ENCODE measurements around the gene ANKDD1B. TPM values are rescaled to one million over a fixed set of nuclear protein-coding genes. Genes with fewer than 3 reads are reported as not detected.

The ANKDD1B gene
- polyA plus RNA-seq, 3 donors = 0.32 TPM; not detected in 2

GRCh38 chr5:75664979-75665378, 53.7 kb downstream of the ANKDD1B start:
- no peak overlapping the region for H3K4me3 Mint-ChIP-seq
- no peak for DNase-seq
- H3K9me3 Mint-ChIP-seq = peaks cover 0 to 3% (median 0%) of the 10 kb centered on the region in 7 donors
- H3K4me3 ChIP-seq (replicated peaks in 1 of 3; ENCODE audit: low read depth in 2 of 3, low read length in 3 of 3) = no peak overlapping the region
- no peaks in the 10 kb centered on the region for H4K20me1 ChIP-seq (ENCODE audit: insufficient read depth, low read length)
- no peak overlapping the region for H3K27ac ChIP-seq (ENCODE audit: low read depth in 1 of 2, low read length in 2 of 2)
- no peak overlapping the region for H2AFZ ChIP-seq (ENCODE audit: insufficient read depth, low read depth, low read length, poor library complexity, severe bottlenecking)
- H3K27me3 ChIP-seq (ENCODE audit: control insufficient read depth in 2 of 2, insufficient read depth in 2 of 2, low read length in 2 of 2) = no peaks in the 10 kb centered on the region
- H3K4me2 ChIP-seq (replicated peaks; ENCODE audit: extremely low read depth, low read length, poor library complexity, severe bottlenecking) = no peak overlapping the region
- H3K36me3 Mint-ChIP-seq = no peaks in the 10 kb centered on the region
- TF ChIP-seq CTCF (IDR thresholded peaks at IDR 0.05) = no peak
- WGBS (ENCODE audit: insufficient coverage) = no CpG with 5 or more reads among the region's 2 CpGs
- H3K79me2 ChIP-seq (ENCODE audit: insufficient read depth, low read length) = no peaks in the 10 kb centered on the region
- H3K4me1 ChIP-seq (ENCODE audit: control insufficient read depth in 1 of 2, insufficient read depth in 2 of 2, low read length in 2 of 2) = peaks cover 21 to 31% of the 10 kb centered on the region in 2 donors
- H3K27me3 Mint-ChIP-seq (ENCODE audit: low read depth in 3 of 3) = no peaks in the 10 kb centered on the region
- H3K36me3 ChIP-seq (replicated peaks in 1 of 2; ENCODE audit: control insufficient read depth in 1 of 2, insufficient read depth in 2 of 2, low read length in 2 of 2) = no peaks in the 10 kb centered on the region
- H3K27ac Mint-ChIP-seq = no peak overlapping the region
- H3K4me1 Mint-ChIP-seq = peaks cover 32% of the 10 kb centered on the region
- no peaks in the 10 kb centered on the region for H3K9me3 ChIP-seq (replicated peaks in 1 of 2; ENCODE audit: control insufficient read depth in 1 of 2, insufficient read depth in 1 of 2, low read length in 2 of 2)
- H3K9ac ChIP-seq (ENCODE audit: insufficient read depth, low read length, poor library complexity, severe bottlenecking) = no peak overlapping the region
- intact Hi-C loops (cut with micrococcal nuclease) = loop anchor here in 1 of 2 donors (10.0 kb wide), 2 partner anchors 170 to 430 kb away; partner anchors contain the start of gene ANKRD31

- Mint-ChIP-seq H3K27ac (no peak overlapping the region), H3K4me1 (peaks cover 22% of the 10 kb centered on the region), H3K4me3 (no peak overlapping the region), H3K27me3 (ENCODE audit: low read depth in 3 of 3) (no peaks in the 10 kb centered on the region), H3K36me3 (no peaks in the 10 kb centered on the region), H3K9me3 (peaks cover 0 to 3% (median 0%) of the 10 kb centered on the region in 7 donors)
- intact Hi-C loops (cut with micrococcal nuclease) = loop anchor here in 1 of 2 donors (10.0 kb wide), 2 partner anchors 172 to 432 kb away; partner anchors contain the start of gene ANKRD31
- H3K79me2 ChIP-seq (ENCODE audit: insufficient read depth, low read length) = no peaks in the 10 kb centered on the region
- H3K4me3 ChIP-seq (replicated peaks in 1 of 3; ENCODE audit: low read depth in 2 of 3, low read length in 3 of 3) = no peak overlapping the region
- H3K9me3 ChIP-seq (replicated peaks in 1 of 2; ENCODE audit: control insufficient read depth in 1 of 2, insufficient read depth in 1 of 2, low read length in 2 of 2) = no peaks in the 10 kb centered on the region
- no peak overlapping the region for H3K27ac ChIP-seq (ENCODE audit: low read depth in 1 of 2, low read length in 2 of 2)
- 92% methylated on average over 6 of the region's 6 CpGs for WGBS (ENCODE audit: insufficient coverage)
- H3K4me2 ChIP-seq (replicated peaks; ENCODE audit: extremely low read depth, low read length, poor library complexity, severe bottlenecking) = no peak overlapping the region
- no peak overlapping the region for H3K9ac ChIP-seq (ENCODE audit: insufficient read depth, low read length, poor library complexity, severe bottlenecking)
- DNase-seq = no peak
- H2AFZ ChIP-seq (ENCODE audit: insufficient read depth, low read depth, low read length, poor library complexity, severe bottlenecking) = no peak overlapping the region
- no peaks in the 10 kb centered on the region for H3K36me3 ChIP-seq (replicated peaks in 1 of 2; ENCODE audit: control insufficient read depth in 1 of 2, insufficient read depth in 2 of 2, low read length in 2 of 2)
- H3K27me3 ChIP-seq (ENCODE audit: control insufficient read depth in 2 of 2, insufficient read depth in 2 of 2, low read length in 2 of 2) = no peaks in the 10 kb centered on the region
- peaks cover 9 to 17% of the 10 kb centered on the region in 2 donors for H3K4me1 ChIP-seq (ENCODE audit: control insufficient read depth in 1 of 2, insufficient read depth in 2 of 2, low read length in 2 of 2)
- no peaks in the 10 kb centered on the region for H4K20me1 ChIP-seq (ENCODE audit: insufficient read depth, low read length)
- no peak for TF ChIP-seq CTCF (IDR thresholded peaks at IDR 0.05)
These were observed 55.5 kb downstream of the ANKDD1B start for GRCh38 chr5:75666801-75667200.
